COLO668 (cell line): Measurements from ENCODE around the gene JAG1.

Experiments used
- DNase-seq: peaks from one replicate; lab custom pipeline; 2025; ENCODE audit not compliant: unreplicated experiment; lab: John Stamatoyannopoulos, UW

Gene JAG1

DNA sequence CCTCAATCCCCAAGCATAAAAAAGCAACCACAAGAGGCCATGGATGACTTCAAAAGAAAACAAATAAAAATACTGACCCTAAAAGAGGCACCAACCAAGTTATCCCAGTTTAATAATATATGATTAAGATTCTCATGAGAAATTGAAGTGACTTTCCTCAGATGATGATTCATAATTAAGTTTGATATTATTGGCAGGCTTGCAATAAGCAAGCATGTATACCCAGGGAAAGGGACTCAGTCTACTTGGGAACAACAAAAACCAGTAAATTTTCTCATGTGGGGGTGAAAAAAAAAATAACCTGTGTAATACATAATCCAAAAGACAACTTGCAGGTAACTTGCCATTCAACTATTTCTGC, 19.6 kb downstream of the JAG1 start:
- DNase-seq: no peak

- no peak for DNase-seq
Measured at GRCh38 chr20:10653599-10654249, 20.1 kb downstream of the JAG1 start.

GRCh38 chr20:10652660-10653261, 21.0 kb downstream of the JAG1 start:
- DNase-seq: no peak

DNA sequence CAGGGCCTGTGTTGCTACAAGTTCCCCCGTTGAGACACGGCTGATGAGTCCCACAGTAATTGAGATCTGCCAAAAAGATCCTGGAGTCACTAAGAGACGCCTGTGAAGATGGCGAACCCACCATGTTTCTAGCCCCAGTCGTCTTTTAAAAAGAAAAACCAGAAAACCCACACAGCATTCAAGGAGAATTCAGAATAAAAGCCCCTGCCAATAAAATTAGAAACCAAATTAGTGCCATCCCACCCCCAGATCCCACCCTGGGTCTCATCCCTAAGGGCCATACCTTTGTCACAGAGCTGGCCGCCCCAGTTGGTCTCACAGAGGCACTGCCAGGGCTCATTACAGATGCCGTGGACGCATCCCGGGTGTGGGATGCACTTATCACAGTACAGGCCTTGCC, 21.6 kb downstream of the JAG1 start:
- DNase-seq: no peak

GRCh38 chr20:10651227-10651990, 22.4 kb downstream of the JAG1 start:
- DNase-seq: no peak

- no peak for DNase-seq
Measured at GRCh38 chr20:10649797-10650160, 24.0 kb downstream of the JAG1 start.

- DNase-seq: no peak
Measured at GRCh38 chr20:10649080-10649796, 24.6 kb downstream of the JAG1 start.

- DNase-seq: no peak
Measured at GRCh38 chr20:10648651-10649050, 25.1 kb downstream of the JAG1 start.

DNA sequence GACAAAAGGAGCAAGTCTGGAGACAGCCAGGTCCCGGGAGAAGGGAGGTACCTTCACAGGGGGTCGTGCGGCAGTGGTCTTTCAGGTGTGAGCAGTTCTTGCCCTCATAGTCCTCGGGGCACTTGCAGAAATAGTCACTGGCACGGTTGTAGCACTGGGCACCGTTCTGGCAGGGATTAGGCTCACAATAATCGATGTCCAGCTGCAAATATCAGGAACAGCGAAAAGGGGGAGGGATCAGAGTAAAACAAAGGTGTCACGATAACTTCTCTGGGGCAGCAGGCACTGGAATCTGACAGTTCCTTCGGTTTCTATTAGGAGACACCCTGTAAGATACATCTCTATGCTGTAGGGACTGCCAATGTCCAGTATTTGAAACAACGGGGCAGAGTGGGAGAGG, 25.9 kb downstream of the JAG1 start:
- DNase-seq: no peak

- DNase-seq: no peak
Measured at GRCh38 chr20:10647471-10647870, 26.3 kb downstream of the JAG1 start.

GRCh38 chr20:10646886-10647420, 26.8 kb downstream of the JAG1 start:
- no peak for DNase-seq

- no peak for DNase-seq
Measured at GRCh38 chr20:10646006-10646405, 27.8 kb downstream of the JAG1 start.

DNA sequence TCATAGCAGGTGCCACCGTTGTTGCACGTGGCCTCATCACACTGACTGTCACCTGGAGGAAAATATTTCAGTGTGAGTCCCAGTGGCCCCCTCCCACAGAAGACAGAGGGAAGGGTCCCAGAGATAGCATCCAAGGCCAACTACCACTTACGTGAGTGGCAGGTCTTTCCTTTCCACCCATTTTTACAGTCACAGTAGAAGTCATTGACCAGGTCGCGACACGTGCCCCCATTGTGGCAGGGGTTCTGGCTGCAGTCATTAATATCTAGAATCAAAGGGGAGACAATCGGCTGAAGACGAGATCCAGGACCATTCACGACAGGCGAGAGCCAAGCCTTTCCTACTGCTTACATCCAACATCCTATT, 28.6 kb downstream of the JAG1 start:
- DNase-seq: no peak

GRCh38 chr20:10644458-10645204, 29.2 kb downstream of the JAG1 start:
- DNase-seq: no peak

DNA sequence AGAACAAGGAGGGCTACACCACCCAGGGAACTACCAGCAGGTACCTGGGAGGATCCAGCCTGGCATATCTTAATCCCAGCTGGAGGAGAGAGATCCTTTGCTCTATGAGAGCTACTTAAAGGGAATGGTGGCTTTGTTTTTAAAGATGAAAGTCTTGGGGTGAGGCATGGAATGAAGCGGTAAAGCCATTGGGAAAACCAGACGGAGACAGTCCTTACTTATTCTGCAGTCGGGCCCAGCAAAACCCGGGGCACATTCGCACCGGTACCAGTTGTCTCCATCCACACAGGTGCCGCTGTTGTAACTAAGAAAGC, 30.3 kb downstream of the JAG1 start:
- no peak for DNase-seq

DNA sequence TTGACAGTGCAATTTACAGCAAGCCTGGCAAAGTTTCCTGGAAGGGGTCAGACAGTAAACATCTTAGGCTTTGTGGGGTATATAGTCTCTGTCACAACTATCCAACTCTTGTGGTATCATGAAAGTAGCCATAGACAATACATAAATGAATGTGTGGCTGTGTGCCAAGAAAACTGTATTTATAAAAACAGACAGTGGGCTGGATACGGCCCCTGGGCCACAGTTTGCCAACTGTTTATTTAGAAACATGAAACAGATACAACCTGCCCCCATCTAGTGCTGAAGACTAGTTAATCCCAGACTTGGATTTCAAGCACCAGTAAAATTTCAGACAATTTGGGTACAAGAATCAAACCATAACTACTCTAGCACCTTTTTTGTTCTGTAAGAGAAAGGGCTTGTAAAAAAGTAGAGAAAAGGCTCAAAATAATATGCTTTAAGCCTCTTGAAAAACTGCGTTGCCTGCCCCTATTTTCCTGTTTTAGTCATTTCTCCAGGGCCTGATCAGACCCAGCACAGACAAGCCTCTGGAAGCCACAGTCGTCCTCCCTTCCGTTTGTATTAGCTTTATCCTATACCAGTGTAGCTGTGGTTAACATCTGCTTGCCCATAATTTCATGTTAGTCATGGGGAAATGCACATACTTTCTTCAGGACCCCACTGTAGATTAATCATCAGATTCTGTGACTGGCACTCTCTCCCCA, 30.8 kb downstream of the JAG1 start:
- peak; percentile 35 for DNase-seq

- no peak for DNase-seq
Measured at GRCh38 chr20:10641893-10642292, 31.9 kb downstream of the JAG1 start.

DNA sequence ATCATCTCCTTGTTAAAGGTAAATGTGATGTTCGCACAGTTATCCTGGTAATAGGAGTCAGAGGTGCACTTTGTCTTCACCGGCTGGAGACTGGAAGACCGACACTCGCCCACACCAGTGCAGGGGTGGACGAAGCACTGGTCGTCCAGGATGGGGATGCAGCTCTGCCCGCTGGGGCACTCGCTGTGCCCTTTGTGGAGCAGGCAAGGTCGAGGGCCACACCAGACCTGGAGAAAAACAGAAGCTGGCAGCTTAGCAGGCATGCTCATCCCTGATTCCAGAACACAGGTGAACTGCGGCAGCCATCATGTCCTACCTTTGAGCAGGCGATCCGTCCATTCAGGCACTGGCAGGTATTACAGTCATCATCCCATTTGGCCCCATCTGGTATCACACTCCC, 32.3 kb downstream of the JAG1 start:
- DNase-seq: no peak

DNA sequence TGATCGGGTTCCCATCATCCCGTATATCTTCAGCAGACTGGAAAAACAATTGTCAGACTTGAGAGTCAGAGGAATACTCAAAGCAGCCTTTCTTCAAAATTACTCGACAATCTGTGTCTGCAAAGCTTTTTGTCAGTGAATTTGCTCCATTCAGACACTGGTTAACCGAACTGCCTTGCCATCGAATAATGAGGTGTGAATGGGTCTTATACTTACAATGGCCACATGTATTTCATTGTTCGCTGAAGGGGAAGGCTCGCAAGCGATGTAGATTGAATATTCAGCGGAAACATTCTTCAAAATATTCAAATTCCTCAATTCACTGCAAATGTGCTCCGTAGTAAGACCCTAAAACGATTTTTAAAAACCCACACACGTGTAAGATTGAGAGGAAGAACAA, 32.9 kb downstream of the JAG1 start:
- DNase-seq: no peak

DNA sequence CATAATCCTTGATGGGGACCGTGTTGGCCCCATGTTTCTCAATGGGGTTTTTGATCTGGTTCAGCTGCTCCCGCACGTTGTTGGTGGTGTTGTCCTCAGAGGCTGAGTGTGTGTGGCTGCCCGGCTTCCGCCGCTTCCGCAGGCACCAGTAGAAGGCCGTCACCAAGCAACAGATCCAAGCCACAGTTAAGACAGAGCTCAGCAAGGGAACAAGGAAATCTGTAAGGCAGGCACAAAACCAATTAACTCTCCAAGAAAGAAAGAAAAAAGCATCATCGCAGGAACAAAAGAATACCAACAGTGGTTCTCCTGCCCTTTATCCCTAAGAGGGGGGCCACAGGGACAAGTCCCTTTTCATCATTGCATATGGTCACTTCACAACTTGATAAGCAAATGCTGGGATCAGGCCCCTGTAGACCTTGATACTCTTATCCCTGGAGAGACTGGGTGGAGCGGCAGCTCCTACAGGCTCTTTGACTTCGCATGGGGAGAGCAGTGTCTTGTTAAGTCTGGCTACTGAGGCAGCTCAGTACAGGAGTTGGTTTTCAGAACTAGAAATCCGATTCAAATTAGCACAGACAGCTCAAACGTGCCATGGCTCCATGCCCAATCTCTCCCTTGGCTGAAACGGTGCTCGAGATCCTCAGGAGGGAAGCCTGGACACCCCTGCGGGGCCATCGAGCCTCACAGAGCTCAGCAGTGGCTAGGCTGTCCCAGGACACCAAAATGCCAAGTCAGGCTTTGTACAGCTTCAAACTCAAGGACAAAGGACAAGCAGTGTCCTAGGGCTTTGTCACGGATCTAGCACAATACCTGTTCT, 33.9 kb downstream of the JAG1 start:
- DNase-seq: no peak
